Adrenal gland (tissue), 5 donors: ENCODE data around the gene CACUL1.

Source experiments
- POLR2A ChIP-seq, 2 donors: fragments of 450-650 bp; IDR thresholded peaks; one replicate each; pipeline ENCODE4 v1.6.1; 2017; ENCODE audit warnings: antibody characterized with exemption in 2 of 2, mild to moderate bottlenecking in 2 of 2, moderate library complexity in 1 of 2
- TF ChIP-seq, protein P1 (sequence below), 6 experiments: fragments of 450-650 bp in 4 of 6; fragments of 200-600 bp in 2 of 6; sonication (generic) in 1 of 6; IDR thresholded peaks; 1 replicate in 5 of 6; 2 replicates in 1 of 6; pipeline versions ENCODE4 v1.5.1 to v1.8.0; 2016 to 2021; ENCODE audit warnings: antibody characterized with exemption in 6 of 6, mild to moderate bottlenecking in 2 of 6, moderate library complexity in 1 of 6
- donor health status: DM: no; HTN: no; CAD: no.

DNA sequence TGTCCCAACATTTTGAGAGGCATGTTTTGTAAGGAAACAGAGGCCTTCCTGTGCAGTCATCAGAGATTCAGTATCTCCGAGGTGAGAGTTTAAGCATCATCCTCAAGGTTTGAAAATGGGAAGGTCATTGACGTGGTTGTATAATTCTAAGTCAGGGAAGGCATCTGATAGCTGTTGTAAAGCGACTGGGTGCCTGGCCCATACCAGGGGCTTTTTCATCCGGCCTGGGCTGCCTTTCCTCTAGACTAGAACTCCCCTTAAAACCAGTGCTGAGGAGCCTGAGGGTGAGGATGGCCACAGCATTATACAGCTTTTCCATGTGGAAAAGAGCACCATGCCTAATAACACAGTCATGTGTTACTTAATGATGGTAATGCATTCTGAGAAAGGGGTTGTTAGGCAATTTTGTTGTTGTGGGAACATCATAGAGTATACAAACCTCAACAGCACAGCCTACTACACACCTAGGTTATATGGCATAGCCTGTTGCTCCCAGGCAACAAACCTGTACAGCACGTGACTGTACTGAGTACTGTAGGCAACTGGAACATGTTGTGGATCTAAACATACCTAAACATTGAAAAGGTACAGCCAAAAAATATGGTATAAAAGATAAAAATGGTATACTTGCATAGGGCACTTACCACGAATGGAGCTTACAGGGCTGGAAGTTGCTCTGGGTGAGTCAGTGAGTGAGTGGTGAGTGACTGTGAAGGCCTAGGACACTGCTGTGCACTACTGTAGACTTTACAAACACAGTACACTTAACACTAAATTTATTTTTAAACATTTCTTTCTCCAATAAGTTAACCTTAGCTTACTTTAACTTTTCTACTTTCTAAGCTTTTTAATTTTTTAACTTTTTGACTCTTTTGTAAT, 13.5 kb upstream of the CACUL1 start:
- TF ChIP-seq, protein P1, sequence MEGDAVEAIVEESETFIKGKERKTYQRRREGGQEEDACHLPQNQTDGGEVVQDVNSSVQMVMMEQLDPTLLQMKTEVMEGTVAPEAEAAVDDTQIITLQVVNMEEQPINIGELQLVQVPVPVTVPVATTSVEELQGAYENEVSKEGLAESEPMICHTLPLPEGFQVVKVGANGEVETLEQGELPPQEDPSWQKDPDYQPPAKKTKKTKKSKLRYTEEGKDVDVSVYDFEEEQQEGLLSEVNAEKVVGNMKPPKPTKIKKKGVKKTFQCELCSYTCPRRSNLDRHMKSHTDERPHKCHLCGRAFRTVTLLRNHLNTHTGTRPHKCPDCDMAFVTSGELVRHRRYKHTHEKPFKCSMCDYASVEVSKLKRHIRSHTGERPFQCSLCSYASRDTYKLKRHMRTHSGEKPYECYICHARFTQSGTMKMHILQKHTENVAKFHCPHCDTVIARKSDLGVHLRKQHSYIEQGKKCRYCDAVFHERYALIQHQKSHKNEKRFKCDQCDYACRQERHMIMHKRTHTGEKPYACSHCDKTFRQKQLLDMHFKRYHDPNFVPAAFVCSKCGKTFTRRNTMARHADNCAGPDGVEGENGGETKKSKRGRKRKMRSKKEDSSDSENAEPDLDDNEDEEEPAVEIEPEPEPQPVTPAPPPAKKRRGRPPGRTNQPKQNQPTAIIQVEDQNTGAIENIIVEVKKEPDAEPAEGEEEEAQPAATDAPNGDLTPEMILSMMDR (IDR thresholded peaks at IDR 0.05) = no peak
- no peak for TF ChIP-seq POLR2A (IDR thresholded peaks at IDR 0.05)
